HepG2 (cell line): ENCODE measurements around the gene RAB11FIP5. TPM values are rescaled to one million over a fixed set of nuclear protein-coding genes. Genes with fewer than 3 reads are reported as not detected.

Experiments
- BCL3 ChIP-seq: sonication (generic); formaldehyde crosslinking; IDR thresholded peaks from 2 replicates; pipeline ENCODE4 v1.5.1; 2020; ENCODE audit warnings: mild to moderate bottlenecking, missing genetic modification reagents, moderate library complexity
- CC2D1A ChIP-seq: sonication (generic); formaldehyde crosslinking; IDR thresholded peaks from 2 replicates; pipeline ENCODE4 v1.8.1; 2023; ENCODE audit warnings: mild to moderate bottlenecking, missing genetic modification reagents
- CCAR2 ChIP-seq: fragments of 200-400 bp; formaldehyde crosslinking; optimal IDR thresholded peaks from 2 replicates; pipeline ENCODE3; 2018; ENCODE audit warnings: low read depth, mild to moderate bottlenecking, low read length, moderate library complexity
- CHCHD3 ChIP-seq: sonication (generic); formaldehyde crosslinking; IDR thresholded peaks from 2 replicates; pipeline ENCODE4 v1.8.0; 2022; ENCODE audit warnings: mild to moderate bottlenecking, missing genetic modification reagents, moderate library complexity
- CREB3 ChIP-seq: sonication (generic); formaldehyde crosslinking; IDR thresholded peaks from 2 replicates; pipeline ENCODE4 v1.5.0; 2020; ENCODE audit warnings: missing genetic modification reagents
- FOSL2 ChIP-seq: sonication (generic); formaldehyde crosslinking; IDR thresholded peaks from 2 replicates; pipeline ENCODE4 v1.4.0; 2020; ENCODE audit warnings: missing genetic modification reagents
- KDM1A ChIP-seq: IDR thresholded peaks from 2 replicates; pipeline ENCODE4 v1.6.1; 2016; ENCODE audit warnings: missing compliant biosample characterization
- LCORL ChIP-seq, 2 experiments: fragments of 450-650 bp in 1 of 2; sonication (generic) in 1 of 2; formaldehyde crosslinking in 1 of 2; IDR thresholded peaks; 2 replicates each; pipeline versions ENCODE4 v1.5.0 to v1.6.1; 2017 to 2020; ENCODE audit warnings: antibody characterized with exemption in 1 of 2, missing genetic modification reagents in 1 of 2
- NFYC ChIP-seq: IDR thresholded peaks from 2 replicates; pipeline ENCODE4 v1.6.1; 2016; ENCODE audit warnings: missing genetic modification reagents, missing compliant biosample characterization
- PAX8 ChIP-seq: sonication (generic); formaldehyde crosslinking; IDR thresholded peaks from 2 replicates; pipeline ENCODE4 v1.8.0; 2022; ENCODE audit warnings: mild to moderate bottlenecking, missing genetic modification reagents, borderline replicate concordance
- SP140L ChIP-seq: sonication (generic); formaldehyde crosslinking; IDR thresholded peaks from 2 replicates; pipeline ENCODE4 v1.4.0; 2020; ENCODE audit warnings: missing genetic modification reagents, borderline replicate concordance
- TBL1XR1 ChIP-seq: fragments of 150-350 bp; IDR thresholded peaks from 2 replicates; pipeline ENCODE4 v1.6.1; 2014; ENCODE audit warnings: borderline replicate concordance, low read length; ENCODE audit not compliant: partially characterized antibody
- TCF7 ChIP-seq: sonication (generic); IDR thresholded peaks from 2 replicates; pipeline ENCODE4 v1.6.1; 2016; ENCODE audit warnings: antibody characterized with exemption, low read depth
- TFE3 ChIP-seq: IDR thresholded peaks from 2 replicates; pipeline ENCODE4 v1.6.1; 2016
- XBP1 ChIP-seq: sonication (generic); formaldehyde crosslinking; IDR thresholded peaks from 2 replicates; pipeline ENCODE4 v1.5.0; 2020; ENCODE audit warnings: missing genetic modification reagents
- XRCC5 ChIP-seq: fragments of 200-400 bp; formaldehyde crosslinking; optimal IDR thresholded peaks from 2 replicates; pipeline ENCODE3; 2017; ENCODE audit warnings: mild to moderate bottlenecking, low read length
- ZBTB39 ChIP-seq: sonication (generic); formaldehyde crosslinking; IDR thresholded peaks from 2 replicates; pipeline ENCODE4 v1.5.0; 2020; ENCODE audit warnings: missing genetic modification reagents
- ZGPAT ChIP-seq: IDR thresholded peaks from 2 replicates; pipeline ENCODE4 v1.6.1; 2016; ENCODE audit warnings: mild to moderate bottlenecking
- ZMAT3 ChIP-seq: sonication (generic); formaldehyde crosslinking; conservative IDR thresholded peaks from 2 replicates; pipeline ENCODE4 v1.7.0; 2021; ENCODE audit warnings: missing genetic modification reagents
- ZNF598 ChIP-seq: sonication (generic); formaldehyde crosslinking; IDR thresholded peaks from 2 replicates; pipeline ENCODE4 v1.5.1; 2020; ENCODE audit warnings: mild to moderate bottlenecking, missing genetic modification reagents, borderline replicate concordance
- ZNF703 ChIP-seq: sonication (generic); formaldehyde crosslinking; IDR thresholded peaks from 2 replicates; pipeline ENCODE4 v1.5.1; 2020; ENCODE audit warnings: missing genetic modification reagents, mild to moderate bottlenecking, moderate library complexity, borderline replicate concordance
- ZNF75D ChIP-seq: sonication (generic); formaldehyde crosslinking; IDR thresholded peaks from 2 replicates; pipeline ENCODE4 v1.8.1; 2023; ENCODE audit warnings: missing genetic modification reagents, mild to moderate bottlenecking, borderline replicate concordance
- ZNF776 ChIP-seq: sonication (generic); formaldehyde crosslinking; IDR thresholded peaks from 2 replicates; pipeline ENCODE4 v1.4.0; 2020; ENCODE audit warnings: mild to moderate bottlenecking, missing genetic modification reagents
- polyA plus RNA-seq, 8 experiments: library from polyadenylated mRNA; depleted of rRNA in 3 of 8; stranded (reverse) in 7 of 8; unstranded in 1 of 8; fragments of >200 nt; fragmentation: Illumina TruSeq in 4 of 8; extraction: Trizol in 4 of 8; gene quantifications; 2 replicates each; pipeline versions ENCODE4 v1.2.1 to v1.2.3, GENCODE V29; 2011 to 2016; ENCODE audit warnings: low read depth in 4 of 8, missing spikeins in 1 of 8, mixed read lengths in 1 of 8; ENCODE audit not compliant: insufficient read depth in 1 of 8
- total RNA-seq, 5 experiments: library from RNA; depleted of rRNA; stranded (reverse); fragments of >200 nt; fragmentation: Illumina TruSeq; extraction: Trizol; gene quantifications; 2 replicates each; pipeline ENCODE4 v1.2.3, GENCODE V29; 2016; ENCODE audit warnings: low read depth in 1 of 5

The RAB11FIP5 gene
- total and polyA plus RNA-seq, 2 of the 13 experiments (the other 11 are each of a cell fraction or from before 2014, with no cell fraction given) = 9.4 to 22.9 TPM

GRCh38 chr2:73070643-73071359 lies 41.9 kb downstream of the RAB11FIP5 start (continued):
- TF ChIP-seq TFE3 (no peak), ZBTB39 (CRISPR knock-in tag) (no peak), ZMAT3 (CRISPR knock-in tag) (no peak; the same call in 1 of the 2 replicates), ZNF776 (peak; percentile 94; the same call in 1 of the 2 replicates), XBP1 (CRISPR knock-in tag) (no peak), KDM1A (no peak), CC2D1A (CRISPR knock-in tag) (peak; percentile 91; the same call in 1 of the 2 replicates), CCAR2 (no peak), TCF7 (no peak; the same call in 1 of the 2 replicates), XRCC5 (no peak), ZNF598 (no peak), FOSL2 (no peak; the same call in 1 of the 2 replicates), PAX8 (CRISPR knock-in tag) (peak; percentile 86; the same call in 1 of the 2 replicates), LCORL (IDR thresholded peaks at IDR 0.05) (no peak), LCORL (CRISPR knock-in tag; IDR thresholded peaks at IDR 0.05) (no peak), SP140L (peak; percentile 59; the same call in 1 of the 2 replicates), NFYC (CRISPR knock-in tag) (no peak), CREB3 (CRISPR knock-in tag) (peak; percentile 93), ZNF703 (peak; percentile 6; the same call in 1 of the 2 replicates), CHCHD3 (CRISPR knock-in tag) (0 out of 2 replicates have a peak, but pooled peaks have one; percentile 19), ZNF75D (no peak), ZGPAT (no peak; the same call in 1 of the 2 replicates), TBL1XR1 (no peak), BCL3 (CRISPR knock-in tag) (no peak)
